Cardiac muscle cell (in vitro differentiated cells and primary cell): Measurements from ENCODE around the gene MC1R. TPM values are rescaled to one million over a fixed set of nuclear protein-coding genes. Genes with fewer than 3 reads are reported as not detected.

ENCODE experiments used
- DNase-seq, 2 donors: peaks; one replicate each; pipeline versions ENCODE4 v3.0.0 to v3.0.0-alpha.2; 2010 to 2017; ENCODE audit warnings: low read depth in 1 of 2, low spot score in 1 of 2
- H3K27ac ChIP-seq: fragments of 200-600 bp; sonication (generic); 2 replicates; pipeline ENCODE4 v1.5.1; 2016
- H3K27me3 ChIP-seq: fragments of 200-600 bp; sonication (generic); 2 replicates; pipeline ENCODE4 v1.6.0; 2016; ENCODE audit warnings: control low read depth
- H3K36me3 ChIP-seq: fragments of 200-600 bp; sonication (generic); 2 replicates; pipeline ENCODE4 v1.5.1; 2016; ENCODE audit warnings: control low read depth
- H3K4me1 ChIP-seq: fragments of 200-600 bp; sonication (generic); 2 replicates; pipeline ENCODE4 v1.8.1; 2017; ENCODE audit warnings: low read depth, mild to moderate bottlenecking, mixed run types
- H3K4me3 ChIP-seq: fragments of 200-600 bp; sonication (generic); 2 replicates; pipeline ENCODE4 v1.5.1; 2016; ENCODE audit warnings: mild to moderate bottlenecking
- H3K9me3 ChIP-seq: fragments of 200-600 bp; sonication (generic); 2 replicates; pipeline ENCODE4 v1.5.1; 2017; ENCODE audit warnings: low read depth, mild to moderate bottlenecking, control low read depth
- CTCF ChIP-seq: IDR thresholded peaks from 2 replicates; pipeline ENCODE4 v1.5.1; 2012; ENCODE audit warnings: low read depth, mild to moderate bottlenecking, low read length
- polyA plus RNA-seq: library from polyadenylated mRNA; unstranded; fragments of >200 nt; fragmentation: Nextera tagmentation; extraction: Ambion mirVana; gene quantifications from 2 replicates; pipeline ENCODE4 v1.2.1, GENCODE V29; 2016
- total RNA-seq: library from RNA; depleted of rRNA; stranded (reverse); fragments of >200 nt; gene quantifications from 2 replicates; pipeline ENCODE4 v1.2.3, GENCODE V29; 2016

MC1R gene
- total and polyA plus RNA-seq, 2 experiments from 2014 or later = 7.7 to 9.6 TPM

DNA sequence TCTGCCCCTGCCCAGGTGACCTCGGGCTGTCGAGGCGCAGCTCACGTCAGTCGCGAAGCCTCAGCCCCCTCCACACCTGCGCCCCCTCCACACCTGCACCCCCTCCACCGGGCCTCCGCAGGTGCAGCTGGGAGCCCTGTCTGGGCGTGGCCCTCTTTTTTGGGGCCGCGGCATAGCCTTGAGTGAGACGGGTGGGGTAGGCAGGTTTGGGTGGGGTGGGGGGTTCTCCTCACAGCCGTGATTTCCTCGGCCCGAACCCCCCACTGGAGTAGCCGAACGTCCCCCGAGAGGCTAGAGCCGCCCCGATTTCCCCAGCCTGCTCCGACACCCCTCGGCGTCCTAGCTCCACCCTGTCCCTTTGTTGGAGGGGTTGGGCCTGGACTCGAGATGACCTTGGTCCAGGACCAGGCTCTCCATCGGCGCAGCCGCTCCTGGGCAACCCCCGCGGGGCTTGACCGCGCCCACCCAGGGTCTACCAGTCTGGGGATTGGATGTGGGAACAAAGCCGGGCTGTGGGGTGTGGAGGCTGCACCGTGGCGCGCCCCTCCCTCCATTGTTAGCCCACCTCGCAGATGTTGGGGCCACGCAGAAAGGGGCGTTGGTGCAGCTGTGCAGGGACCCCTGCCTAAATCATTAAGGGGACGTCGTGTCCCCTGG, 5.1 kb downstream of the MC1R start:
- no peaks in the 10 kb centered on the region for H3K9me3 ChIP-seq
- no peak for DNase-seq
- TF ChIP-seq CTCF = no peak
- no peak overlapping the region for H3K27ac ChIP-seq
- H3K4me1 ChIP-seq = no peaks in the 10 kb centered on the region
- H3K27me3 ChIP-seq = peaks cover 38% of the 10 kb centered on the region
- H3K36me3 ChIP-seq = no peaks in the 10 kb centered on the region
- H3K4me3 ChIP-seq = peak overlapping the region; percentile 64

- Histone ChIP-seq H3K9me3 (no peaks in the 10 kb centered on the region), H3K36me3 (no peaks in the 10 kb centered on the region), H3K4me3 (no peak overlapping the region), H3K27me3 (peaks cover 38% of the 10 kb centered on the region), H3K4me1 (no peaks in the 10 kb centered on the region), H3K27ac (no peak overlapping the region)
- no peak for TF ChIP-seq CTCF
- peak; percentile 54 to 68 for DNase-seq
Measured at GRCh38 chr16:89924297-89924924, 5.7 kb downstream of the MC1R start.

DNA sequence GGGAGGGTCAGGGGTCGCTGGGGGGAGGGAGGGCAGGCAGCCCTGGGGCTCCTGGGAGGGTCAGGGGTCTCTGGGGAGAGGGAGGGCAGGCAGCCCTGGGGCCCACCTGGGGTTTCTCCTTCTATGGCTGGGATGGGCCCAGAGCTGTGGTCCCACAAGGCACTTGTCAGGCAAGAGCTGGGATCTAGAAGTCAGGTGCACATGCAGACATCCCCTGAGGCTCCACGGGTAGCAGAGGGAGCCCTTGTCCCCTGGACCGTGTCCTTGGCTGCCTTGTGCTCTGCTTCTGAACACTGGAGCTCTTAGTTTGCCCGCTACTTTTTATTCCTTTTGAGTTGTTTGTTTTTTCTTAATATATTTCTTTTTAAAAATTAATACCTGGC, 6.3 kb downstream of the MC1R start:
- H3K27me3 ChIP-seq = peaks cover 38% of the 10 kb centered on the region
- H3K4me3 ChIP-seq = no peak overlapping the region
- no peak for TF ChIP-seq CTCF
- H3K27ac ChIP-seq = no peak overlapping the region
- no peak for DNase-seq
- H3K9me3 ChIP-seq = no peaks in the 10 kb centered on the region
- H3K4me1 ChIP-seq = no peaks in the 10 kb centered on the region
- H3K36me3 ChIP-seq = no peaks in the 10 kb centered on the region

DNA sequence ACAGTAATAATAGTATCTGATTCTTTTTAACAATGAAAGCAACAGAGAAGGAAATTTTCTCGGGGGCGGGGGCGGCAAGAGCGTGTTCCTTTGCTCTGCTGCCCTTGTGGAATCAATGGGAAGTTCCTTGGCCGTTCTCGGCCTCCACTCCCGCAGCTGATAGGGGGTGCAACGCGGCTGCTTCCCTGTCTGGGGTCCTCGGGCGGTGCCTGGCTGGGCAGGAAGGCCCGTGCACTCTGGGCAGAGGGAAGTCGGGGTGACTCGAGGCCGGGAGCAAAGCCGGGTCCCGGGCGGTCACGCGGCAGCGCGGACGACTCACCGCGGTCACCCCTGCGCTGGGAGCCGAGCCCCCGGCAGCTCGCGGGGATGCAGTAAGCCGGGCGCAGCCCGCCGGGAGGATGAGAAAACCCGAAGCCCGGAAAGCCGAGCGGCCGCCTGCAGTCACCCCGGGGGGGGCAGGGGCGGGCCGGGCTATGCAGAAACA, 7.0 kb downstream of the MC1R start:
- Histone ChIP-seq H3K4me3 (peak overlapping the region; percentile 39), H3K27me3 (peaks cover 38% of the 10 kb centered on the region), H3K36me3 (no peaks in the 10 kb centered on the region), H3K4me1 (no peaks in the 10 kb centered on the region), H3K27ac (no peak overlapping the region), H3K9me3 (no peaks in the 10 kb centered on the region)
- DNase-seq = no peak
- no peak for TF ChIP-seq CTCF

GRCh38 chr16:89931305-89931896, 12.7 kb downstream of the MC1R start:
- Histone ChIP-seq H3K4me1 (no peaks in the 10 kb centered on the region), H3K27me3 (no peaks in the 10 kb centered on the region), H3K4me3 (no peak overlapping the region), H3K27ac (no peak overlapping the region), H3K9me3 (no peaks in the 10 kb centered on the region), H3K36me3 (no peaks in the 10 kb centered on the region)
- no peak for TF ChIP-seq CTCF
- no peak for DNase-seq
